Mesothelial cell of epicardium (in vitro differentiated cells): Measurements from ENCODE around the gene CHMP2B. TPM values are rescaled to one million over a fixed set of nuclear protein-coding genes. Genes with fewer than 3 reads are reported as not detected.

Experiments
- DNase-seq, 2 experiments: peaks; one replicate each; pipeline ENCODE4 v3.0.0; 2021; ENCODE audit warnings: low spot score in 2 of 2; ENCODE audit not compliant: unreplicated experiment in 2 of 2
- H3K27ac Mint-ChIP-seq: 2 replicates; pipeline ENCODE4 v1.8.0; 2021; ENCODE audit warnings: mixed read lengths
- H3K27me3 Mint-ChIP-seq: 2 replicates; pipeline ENCODE4 v1.8.0; 2021; ENCODE audit warnings: low read depth, mixed read lengths
- H3K36me3 Mint-ChIP-seq: 2 replicates; pipeline ENCODE4 v1.8.0; 2021; ENCODE audit warnings: mixed read lengths
- H3K4me1 Mint-ChIP-seq: 2 replicates; pipeline ENCODE4 v1.8.0; 2021; ENCODE audit warnings: mixed read lengths
- H3K4me3 Mint-ChIP-seq: 2 replicates; pipeline ENCODE4 v1.8.0; 2021; ENCODE audit warnings: mild to moderate bottlenecking, moderate library complexity, mixed read lengths
- H3K9me3 Mint-ChIP-seq: 2 replicates; pipeline ENCODE4 v1.8.0; 2021; ENCODE audit warnings: mixed read lengths
- CTCF ChIP-seq: fragments of 200-600 bp; sonication (generic); IDR thresholded peaks from one replicate; pipeline ENCODE4 v1.5.0; 2021; ENCODE audit warnings: antibody characterized with exemption; ENCODE audit not compliant: unreplicated experiment
- total RNA-seq: library from RNA; stranded (reverse); gene quantifications from 3 replicates; pipeline ENCODE4 v1.2.1, GENCODE V29; 2021

Gene CHMP2B
- total RNA-seq, 1 donor from 2014 or later: 26.4 TPM

GRCh38 chr3:87191175-87191574 is 35.9 kb upstream of the CHMP2B start:
- DNase-seq: no peak
- no peak for TF ChIP-seq CTCF
- Mint-ChIP-seq H3K27ac (no peak overlapping the region), H3K4me1 (peaks cover 9% of the 10 kb centered on the region), H3K36me3 (no peaks in the 10 kb centered on the region), H3K9me3 (peaks cover 10% of the 10 kb centered on the region), H3K27me3 (peaks cover 5% of the 10 kb centered on the region), H3K4me3 (no peak overlapping the region)

GRCh38 chr3:87191641-87192040 is 35.5 kb upstream of the CHMP2B start:
- Mint-ChIP-seq H3K9me3 (peaks cover 13% of the 10 kb centered on the region), H3K36me3 (no peaks in the 10 kb centered on the region), H3K4me3 (no peak overlapping the region), H3K4me1 (peaks cover 7% of the 10 kb centered on the region), H3K27ac (no peak overlapping the region), H3K27me3 (peaks cover 5% of the 10 kb centered on the region)
- no peak for DNase-seq
- TF ChIP-seq CTCF: no peak

GRCh38 chr3:87196879-87197278 is 30.2 kb upstream of the CHMP2B start:
- peaks cover 3% of the 10 kb centered on the region for H3K27me3 Mint-ChIP-seq
- H3K36me3 Mint-ChIP-seq: no peaks in the 10 kb centered on the region
- TF ChIP-seq CTCF: no peak
- H3K9me3 Mint-ChIP-seq: peaks cover 17% of the 10 kb centered on the region
- peaks cover 30% of the 10 kb centered on the region for H3K4me1 Mint-ChIP-seq
- no peak overlapping the region for H3K27ac Mint-ChIP-seq
- H3K4me3 Mint-ChIP-seq: no peak overlapping the region
- no peak for DNase-seq

GRCh38 chr3:87197531-87197930 is 29.6 kb upstream of the CHMP2B start:
- peaks cover 17% of the 10 kb centered on the region for H3K9me3 Mint-ChIP-seq
- no peak for TF ChIP-seq CTCF
- H3K27ac Mint-ChIP-seq: no peak overlapping the region
- no peak overlapping the region for H3K4me3 Mint-ChIP-seq
- H3K4me1 Mint-ChIP-seq: peaks cover 30% of the 10 kb centered on the region
- no peak for DNase-seq
- H3K36me3 Mint-ChIP-seq: no peaks in the 10 kb centered on the region
- peaks cover 3% of the 10 kb centered on the region for H3K27me3 Mint-ChIP-seq

- no peak for DNase-seq
- peaks cover 17% of the 10 kb centered on the region for H3K9me3 Mint-ChIP-seq
- peaks cover 31% of the 10 kb centered on the region for H3K4me1 Mint-ChIP-seq
- H3K36me3 Mint-ChIP-seq: no peaks in the 10 kb centered on the region
- H3K27ac Mint-ChIP-seq: no peak overlapping the region
- H3K27me3 Mint-ChIP-seq: peaks cover 9% of the 10 kb centered on the region
- TF ChIP-seq CTCF: no peak
- no peak overlapping the region for H3K4me3 Mint-ChIP-seq
These were observed 28.3 kb upstream of the CHMP2B start for GRCh38 chr3:87198774-87199173.

GRCh38 chr3:87199628-87200027 is 27.5 kb upstream of the CHMP2B start:
- TF ChIP-seq CTCF: no peak
- Mint-ChIP-seq H3K9me3 (peaks cover 17% of the 10 kb centered on the region), H3K4me3 (no peak overlapping the region), H3K36me3 (no peaks in the 10 kb centered on the region), H3K27ac (no peak overlapping the region), H3K27me3 (peaks cover 14% of the 10 kb centered on the region), H3K4me1 (peaks cover 36% of the 10 kb centered on the region)
- DNase-seq: no peak
